WTC11 (cell line): ENCODE results near the gene IQGAP2. TPM values are rescaled to one million over a fixed set of nuclear protein-coding genes. Genes with fewer than 3 reads are reported as not detected.

Source experiments
- ATAC-seq: fragments of 200-7000 bp; cut with Tn5 transposase; 2 replicates; pipeline ENCODE4 v1.10.0; 2021; ENCODE audit warnings: mild to moderate bottlenecking, moderate library complexity
- CTCF ChIA-PET: fragments of 300-600 bp; sonication (Branson Sonifier 250); formaldehyde crosslinking; loops from one replicate; lab custom pipeline; 2021; ENCODE audit warnings: antibody characterized with exemption; lab: Charles Lee
- POLR2A ChIA-PET: fragments of 350-600 bp; sonication (Branson Sonifier 250); formaldehyde crosslinking; loops from one replicate; lab custom pipeline; 2021; ENCODE audit warnings: antibody characterized with exemption; lab: Charles Lee
- DNase-seq: peaks from one replicate; pipeline ENCODE4 v3.0.0; 2021; ENCODE audit warnings: low spot score
- H3K27ac Mint-ChIP-seq: 2 replicates; pipeline ENCODE4 v1.8.0; 2021; ENCODE audit warnings: mixed read lengths
- H3K27me3 Mint-ChIP-seq: 2 replicates; pipeline ENCODE4 v1.8.0; 2021; ENCODE audit warnings: low read depth, mild to moderate bottlenecking, moderate library complexity, mixed read lengths
- H3K36me3 Mint-ChIP-seq: 2 replicates; pipeline ENCODE4 v1.8.0; 2021; ENCODE audit warnings: mixed read lengths
- H3K4me1 Mint-ChIP-seq: 2 replicates; pipeline ENCODE4 v1.8.0; 2022; ENCODE audit warnings: mixed read lengths
- H3K4me3 Mint-ChIP-seq: 2 replicates; pipeline ENCODE4 v1.8.0; 2021; ENCODE audit warnings: mild to moderate bottlenecking, moderate library complexity, mixed read lengths
- H3K9me3 Mint-ChIP-seq: 2 replicates; pipeline ENCODE4 v1.8.0; 2021; ENCODE audit warnings: mixed read lengths
- CBFB ChIP-seq: sonication (generic); formaldehyde crosslinking; IDR thresholded peaks from 2 replicates; pipeline ENCODE4 v1.8.1; 2022; ENCODE audit warnings: mild to moderate bottlenecking, low read depth, missing genetic modification reagents
- CREM ChIP-seq: sonication (generic); formaldehyde crosslinking; IDR thresholded peaks from 2 replicates; pipeline ENCODE4 v1.8.1; 2022; ENCODE audit warnings: mild to moderate bottlenecking, missing genetic modification reagents, moderate library complexity
- ELF4 ChIP-seq: sonication (generic); formaldehyde crosslinking; IDR thresholded peaks from 2 replicates; pipeline ENCODE4 v1.8.1; 2022; ENCODE audit warnings: low read depth, mild to moderate bottlenecking, moderate library complexity, missing genetic modification reagents
- ESRRA ChIP-seq: sonication (generic); formaldehyde crosslinking; IDR thresholded peaks from 2 replicates; pipeline ENCODE4 v1.8.1; 2022; ENCODE audit warnings: mild to moderate bottlenecking, missing genetic modification reagents, borderline replicate concordance
- ETV6 ChIP-seq: sonication (generic); formaldehyde crosslinking; IDR thresholded peaks from 2 replicates; pipeline ENCODE4 v1.8.1; 2022; ENCODE audit warnings: mild to moderate bottlenecking, missing genetic modification reagents
- FOXJ3 ChIP-seq: sonication (generic); formaldehyde crosslinking; IDR thresholded peaks from 2 replicates; pipeline ENCODE4 v1.9.0; 2021; ENCODE audit warnings: missing genetic modification reagents, mild to moderate bottlenecking, borderline replicate concordance
- FOXP1 ChIP-seq: sonication (generic); formaldehyde crosslinking; IDR thresholded peaks from 2 replicates; pipeline ENCODE4 v1.8.0; 2022; ENCODE audit warnings: missing genetic modification reagents, mild to moderate bottlenecking, moderate library complexity, borderline replicate concordance
- GRHL2 ChIP-seq: fragments of 250-450 bp; sonication (Bioruptor Pico); IDR thresholded peaks from 2 replicates; pipeline ENCODE4 v1.8.0; 2022; ENCODE audit warnings: mild to moderate bottlenecking, moderate library complexity; ENCODE audit not compliant: insufficient replicate concordance, severe bottlenecking
- NFE2L1 ChIP-seq: sonication (generic); formaldehyde crosslinking; IDR thresholded peaks from 2 replicates; pipeline ENCODE4 v1.8.1; 2023; ENCODE audit warnings: missing genetic modification reagents
- PRRX2 ChIP-seq: fragments of 250-450 bp; sonication (Bioruptor Pico); IDR thresholded peaks from 2 replicates; pipeline ENCODE4 v1.8.0; 2021; ENCODE audit warnings: mild to moderate bottlenecking
- TP53 ChIP-seq: sonication (generic); formaldehyde crosslinking; IDR thresholded peaks from 2 replicates; pipeline ENCODE4 v1.8.1; 2023; ENCODE audit warnings: mild to moderate bottlenecking, missing genetic modification reagents
- ZBTB21 ChIP-seq: sonication (generic); formaldehyde crosslinking; IDR thresholded peaks from 2 replicates; pipeline ENCODE4 v1.8.1; 2023; ENCODE audit warnings: mild to moderate bottlenecking, missing genetic modification reagents, borderline replicate concordance
- ZNF121 ChIP-seq: sonication (generic); formaldehyde crosslinking; IDR thresholded peaks from 2 replicates; pipeline ENCODE4 v1.8.0; 2023; ENCODE audit warnings: missing genetic modification reagents
- ZNF219 ChIP-seq: sonication (generic); formaldehyde crosslinking; IDR thresholded peaks from 2 replicates; pipeline ENCODE4 v1.8.0; 2023; ENCODE audit warnings: missing genetic modification reagents, mild to moderate bottlenecking, borderline replicate concordance
- ZNF416 ChIP-seq: fragments of 250-450 bp; sonication (Bioruptor Pico); IDR thresholded peaks from 2 replicates; pipeline ENCODE4 v1.9.0; 2021; ENCODE audit warnings: mild to moderate bottlenecking, inconsistent platforms
- ZNF671 ChIP-seq: fragments of 250-450 bp; sonication (Bioruptor Pico); IDR thresholded peaks from 2 replicates; pipeline ENCODE4 v1.8.0; 2021; ENCODE audit warnings: mild to moderate bottlenecking
- total RNA-seq: library from RNA; stranded (reverse); gene quantifications from 3 replicates; pipeline ENCODE4 v1.2.3, GENCODE V29; 2021
- TF ChIP-seq, protein P1 (sequence below): fragments of 250-450 bp; sonication (Bioruptor Pico); IDR thresholded peaks from 2 replicates; pipeline ENCODE4 v1.9.0; 2021; ENCODE audit warnings: mild to moderate bottlenecking, borderline replicate concordance
- TF ChIP-seq, protein P2 (sequence below): sonication (generic); formaldehyde crosslinking; IDR thresholded peaks from 2 replicates; pipeline ENCODE4 v1.8.0; 2023; ENCODE audit warnings: mild to moderate bottlenecking, missing genetic modification reagents
- TF ChIP-seq, protein P3 (sequence below): sonication (generic); formaldehyde crosslinking; conservative IDR thresholded peaks from 2 replicates; pipeline ENCODE4 v1.8.1; 2023; ENCODE audit warnings: mild to moderate bottlenecking, low read depth, missing genetic modification reagents, moderate library complexity

Gene IQGAP2
- total RNA-seq, 1 experiment from 2014 or later = 70.6 TPM

DNA sequence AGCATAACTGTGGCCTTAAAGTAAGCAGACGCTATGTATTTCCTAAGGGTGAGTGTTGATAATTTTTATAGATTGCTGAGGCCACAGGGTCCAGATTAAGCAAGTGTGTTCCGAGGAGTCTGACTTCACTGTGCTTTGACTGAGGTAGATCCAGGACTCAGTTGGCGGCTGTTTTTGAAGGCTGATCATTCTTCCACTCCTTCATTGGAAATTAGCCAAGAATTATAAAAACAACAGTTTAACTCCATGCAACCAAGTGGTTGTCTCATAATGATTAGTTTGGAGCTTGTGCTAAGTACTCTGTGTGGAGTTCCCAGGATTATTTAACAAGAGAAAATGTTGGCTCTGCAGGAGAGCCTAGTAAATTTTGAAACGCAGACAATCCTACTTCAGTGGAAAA, 19.1 kb downstream of the IQGAP2 start:
- TF ChIP-seq NFE2L1 (CRISPR knock-in tag) (no peak), PRRX2 (CRISPR knock-in tag) (no peak), ZNF416 (CRISPR knock-in tag) (no peak), CBFB (CRISPR knock-in tag) (no peak), ZNF121 (CRISPR knock-in tag) (no peak), ZNF671 (CRISPR knock-in tag) (no peak), CREM (no peak), ZBTB21 (CRISPR knock-in tag) (no peak), ZNF219 (CRISPR knock-in tag) (no peak), FOXP1 (CRISPR knock-in tag) (no peak), ELF4 (no peak), FOXJ3 (CRISPR knock-in tag) (no peak), TP53 (CRISPR knock-in tag) (no peak), ESRRA (CRISPR knock-in tag) (no peak), ETV6 (CRISPR knock-in tag) (no peak), GRHL2 (CRISPR knock-in tag) (no peak)
- TF ChIP-seq, protein P1, sequence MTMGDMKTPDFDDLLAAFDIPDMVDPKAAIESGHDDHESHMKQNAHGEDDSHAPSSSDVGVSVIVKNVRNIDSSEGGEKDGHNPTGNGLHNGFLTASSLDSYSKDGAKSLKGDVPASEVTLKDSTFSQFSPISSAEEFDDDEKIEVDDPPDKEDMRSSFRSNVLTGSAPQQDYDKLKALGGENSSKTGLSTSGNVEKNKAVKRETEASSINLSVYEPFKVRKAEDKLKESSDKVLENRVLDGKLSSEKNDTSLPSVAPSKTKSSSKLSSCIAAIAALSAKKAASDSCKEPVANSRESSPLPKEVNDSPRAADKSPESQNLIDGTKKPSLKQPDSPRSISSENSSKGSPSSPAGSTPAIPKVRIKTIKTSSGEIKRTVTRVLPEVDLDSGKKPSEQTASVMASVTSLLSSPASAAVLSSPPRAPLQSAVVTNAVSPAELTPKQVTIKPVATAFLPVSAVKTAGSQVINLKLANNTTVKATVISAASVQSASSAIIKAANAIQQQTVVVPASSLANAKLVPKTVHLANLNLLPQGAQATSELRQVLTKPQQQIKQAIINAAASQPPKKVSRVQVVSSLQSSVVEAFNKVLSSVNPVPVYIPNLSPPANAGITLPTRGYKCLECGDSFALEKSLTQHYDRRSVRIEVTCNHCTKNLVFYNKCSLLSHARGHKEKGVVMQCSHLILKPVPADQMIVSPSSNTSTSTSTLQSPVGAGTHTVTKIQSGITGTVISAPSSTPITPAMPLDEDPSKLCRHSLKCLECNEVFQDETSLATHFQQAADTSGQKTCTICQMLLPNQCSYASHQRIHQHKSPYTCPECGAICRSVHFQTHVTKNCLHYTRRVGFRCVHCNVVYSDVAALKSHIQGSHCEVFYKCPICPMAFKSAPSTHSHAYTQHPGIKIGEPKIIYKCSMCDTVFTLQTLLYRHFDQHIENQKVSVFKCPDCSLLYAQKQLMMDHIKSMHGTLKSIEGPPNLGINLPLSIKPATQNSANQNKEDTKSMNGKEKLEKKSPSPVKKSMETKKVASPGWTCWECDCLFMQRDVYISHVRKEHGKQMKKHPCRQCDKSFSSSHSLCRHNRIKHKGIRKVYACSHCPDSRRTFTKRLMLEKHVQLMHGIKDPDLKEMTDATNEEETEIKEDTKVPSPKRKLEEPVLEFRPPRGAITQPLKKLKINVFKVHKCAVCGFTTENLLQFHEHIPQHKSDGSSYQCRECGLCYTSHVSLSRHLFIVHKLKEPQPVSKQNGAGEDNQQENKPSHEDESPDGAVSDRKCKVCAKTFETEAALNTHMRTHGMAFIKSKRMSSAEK (CRISPR knock-in tag) = no peak
- TF ChIP-seq, protein P2, sequence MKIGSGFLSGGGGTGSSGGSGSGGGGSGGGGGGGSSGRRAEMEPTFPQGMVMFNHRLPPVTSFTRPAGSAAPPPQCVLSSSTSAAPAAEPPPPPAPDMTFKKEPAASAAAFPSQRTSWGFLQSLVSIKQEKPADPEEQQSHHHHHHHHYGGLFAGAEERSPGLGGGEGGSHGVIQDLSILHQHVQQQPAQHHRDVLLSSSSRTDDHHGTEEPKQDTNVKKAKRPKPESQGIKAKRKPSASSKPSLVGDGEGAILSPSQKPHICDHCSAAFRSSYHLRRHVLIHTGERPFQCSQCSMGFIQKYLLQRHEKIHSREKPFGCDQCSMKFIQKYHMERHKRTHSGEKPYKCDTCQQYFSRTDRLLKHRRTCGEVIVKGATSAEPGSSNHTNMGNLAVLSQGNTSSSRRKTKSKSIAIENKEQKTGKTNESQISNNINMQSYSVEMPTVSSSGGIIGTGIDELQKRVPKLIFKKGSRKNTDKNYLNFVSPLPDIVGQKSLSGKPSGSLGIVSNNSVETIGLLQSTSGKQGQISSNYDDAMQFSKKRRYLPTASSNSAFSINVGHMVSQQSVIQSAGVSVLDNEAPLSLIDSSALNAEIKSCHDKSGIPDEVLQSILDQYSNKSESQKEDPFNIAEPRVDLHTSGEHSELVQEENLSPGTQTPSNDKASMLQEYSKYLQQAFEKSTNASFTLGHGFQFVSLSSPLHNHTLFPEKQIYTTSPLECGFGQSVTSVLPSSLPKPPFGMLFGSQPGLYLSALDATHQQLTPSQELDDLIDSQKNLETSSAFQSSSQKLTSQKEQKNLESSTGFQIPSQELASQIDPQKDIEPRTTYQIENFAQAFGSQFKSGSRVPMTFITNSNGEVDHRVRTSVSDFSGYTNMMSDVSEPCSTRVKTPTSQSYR (CRISPR knock-in tag) = no peak
- TF ChIP-seq, protein P3, sequence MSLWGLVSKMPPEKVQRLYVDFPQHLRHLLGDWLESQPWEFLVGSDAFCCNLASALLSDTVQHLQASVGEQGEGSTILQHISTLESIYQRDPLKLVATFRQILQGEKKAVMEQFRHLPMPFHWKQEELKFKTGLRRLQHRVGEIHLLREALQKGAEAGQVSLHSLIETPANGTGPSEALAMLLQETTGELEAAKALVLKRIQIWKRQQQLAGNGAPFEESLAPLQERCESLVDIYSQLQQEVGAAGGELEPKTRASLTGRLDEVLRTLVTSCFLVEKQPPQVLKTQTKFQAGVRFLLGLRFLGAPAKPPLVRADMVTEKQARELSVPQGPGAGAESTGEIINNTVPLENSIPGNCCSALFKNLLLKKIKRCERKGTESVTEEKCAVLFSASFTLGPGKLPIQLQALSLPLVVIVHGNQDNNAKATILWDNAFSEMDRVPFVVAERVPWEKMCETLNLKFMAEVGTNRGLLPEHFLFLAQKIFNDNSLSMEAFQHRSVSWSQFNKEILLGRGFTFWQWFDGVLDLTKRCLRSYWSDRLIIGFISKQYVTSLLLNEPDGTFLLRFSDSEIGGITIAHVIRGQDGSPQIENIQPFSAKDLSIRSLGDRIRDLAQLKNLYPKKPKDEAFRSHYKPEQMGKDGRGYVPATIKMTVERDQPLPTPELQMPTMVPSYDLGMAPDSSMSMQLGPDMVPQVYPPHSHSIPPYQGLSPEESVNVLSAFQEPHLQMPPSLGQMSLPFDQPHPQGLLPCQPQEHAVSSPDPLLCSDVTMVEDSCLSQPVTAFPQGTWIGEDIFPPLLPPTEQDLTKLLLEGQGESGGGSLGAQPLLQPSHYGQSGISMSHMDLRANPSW (CRISPR knock-in tag) = no peak
- DNase-seq = no peak
- no peaks in the 10 kb centered on the region for H3K9me3 Mint-ChIP-seq
- peak overlapping the region; percentile 47 for H3K27ac Mint-ChIP-seq
- no peaks in the 10 kb centered on the region for H3K27me3 Mint-ChIP-seq
- peaks cover 74% of the 10 kb centered on the region for H3K4me1 Mint-ChIP-seq
- ChIA-PET POLR2A (no interaction called here), CTCF (interaction anchor here (1.1 to 1.9 kb wide), 2 partner anchors 19 to 59 kb away, joined by 3 to 10 read pairs; partner anchors contain the start of gene IQGAP2)
- H3K36me3 Mint-ChIP-seq = no peaks in the 10 kb centered on the region
- no peak overlapping the region for H3K4me3 Mint-ChIP-seq
- ATAC-seq = no peak
